H9 (cell line): Measurements from ENCODE around the gene RABEP1. TPM values are rescaled to one million over a fixed set of nuclear protein-coding genes. Genes with fewer than 3 reads are reported as not detected.

ENCODE experiments used
- DNase-seq: peaks from one replicate; pipeline ENCODE4 v3.0.0-alpha.2; 2017
- H2AFZ ChIP-seq: one replicate; pipeline ENCODE4 v1.6.1; 2013; ENCODE audit warnings: mild to moderate bottlenecking, low read length, control low read depth, moderate library complexity
- H2AK5ac ChIP-seq: 2 replicates; pipeline ENCODE4 v1.6.1; 2013; ENCODE audit warnings: low read length, control low read depth, mixed read lengths; ENCODE audit not compliant: insufficient read length
- H2BK120ac ChIP-seq: one replicate; pipeline ENCODE4 v1.6.1; 2013; ENCODE audit warnings: low read depth, mild to moderate bottlenecking, low read length, control low read depth, inconsistent platforms; ENCODE audit not compliant: poor library complexity, severe bottlenecking
- H2BK12ac ChIP-seq: 2 replicates; pipeline ENCODE4 v1.6.1; 2013; ENCODE audit warnings: low read length, control low read depth, mixed read lengths, low read depth; ENCODE audit not compliant: insufficient read length
- H2BK15ac ChIP-seq: 2 replicates; pipeline ENCODE4 v1.6.1; 2013; ENCODE audit warnings: low read depth, low read length, control low read depth
- H2BK20ac ChIP-seq: one replicate; pipeline ENCODE4 v1.6.1; 2013; ENCODE audit warnings: low read depth, mild to moderate bottlenecking, low read length, control low read depth, inconsistent platforms; ENCODE audit not compliant: poor library complexity, severe bottlenecking
- H2BK5ac ChIP-seq: 2 replicates; pipeline ENCODE4 v1.6.1; 2013; ENCODE audit warnings: low read length, control low read depth, mixed read lengths; ENCODE audit not compliant: insufficient read length
- H3K14ac ChIP-seq: 2 replicates; pipeline ENCODE4 v1.6.1; 2013; ENCODE audit warnings: low read length, control low read depth; ENCODE audit not compliant: insufficient read depth
- H3K18ac ChIP-seq: 2 replicates; pipeline ENCODE4 v1.6.1; 2013; ENCODE audit warnings: low read depth, mild to moderate bottlenecking, mixed read lengths, low read length, control low read depth; ENCODE audit not compliant: insufficient read length
- H3K23ac ChIP-seq: 2 replicates; pipeline ENCODE4 v1.6.1; 2013; ENCODE audit warnings: low read length, control low read depth, mixed read lengths, low read depth; ENCODE audit not compliant: insufficient read length
- H3K23me2 ChIP-seq: 2 replicates; pipeline ENCODE4 v1.6.1; 2013; ENCODE audit warnings: low read depth, mild to moderate bottlenecking, mixed read lengths, low read length, control low read depth; ENCODE audit not compliant: insufficient read length, poor library complexity, severe bottlenecking
- H3K27ac ChIP-seq: 2 replicates; pipeline ENCODE4 v1.5.1; 2013; ENCODE audit warnings: low read length, control low read depth, mixed read lengths, low read depth; ENCODE audit not compliant: insufficient read length
- H3K27me3 ChIP-seq: 2 replicates; pipeline ENCODE4 v1.6.1; 2013; ENCODE audit warnings: low read length, control low read depth, inconsistent platforms; ENCODE audit not compliant: insufficient read depth
- H3K4ac ChIP-seq: 2 replicates; pipeline ENCODE4 v1.6.1; 2013; ENCODE audit warnings: low read depth, mild to moderate bottlenecking, control low read depth, inconsistent platforms, low read length, moderate library complexity
- H3K4me1 ChIP-seq: 2 replicates; pipeline ENCODE4 v1.6.1; 2013; ENCODE audit warnings: low read length, control low read depth, inconsistent platforms; ENCODE audit not compliant: insufficient read depth
- H3K4me2 ChIP-seq: 2 replicates; pipeline ENCODE4 v1.6.1; 2013; ENCODE audit warnings: low read length, control low read depth, mixed read lengths; ENCODE audit not compliant: insufficient read length, insufficient read depth
- H3K56ac ChIP-seq: 2 replicates; pipeline ENCODE4 v1.6.1; 2013; ENCODE audit warnings: low read depth, mild to moderate bottlenecking, mixed read lengths, low read length, control low read depth; ENCODE audit not compliant: insufficient read length
- H3K79me1 ChIP-seq: 2 replicates; pipeline ENCODE4 v1.6.1; 2013; ENCODE audit warnings: low read depth, mild to moderate bottlenecking, moderate library complexity, low read length, control low read depth, inconsistent platforms; ENCODE audit not compliant: insufficient read depth, poor library complexity, severe bottlenecking
- H3K79me2 ChIP-seq: 2 replicates; pipeline ENCODE4 v1.6.1; 2013; ENCODE audit warnings: low read length, control low read depth, inconsistent platforms; ENCODE audit not compliant: insufficient read depth
- H3K9ac ChIP-seq: 2 replicates; pipeline ENCODE4 v1.6.1; 2013; ENCODE audit warnings: low read length, control low read depth, mixed read lengths; ENCODE audit not compliant: insufficient read length; ENCODE audit errors: extremely low read depth
- H3K9me3 ChIP-seq: one replicate; pipeline ENCODE4 v1.6.1; 2013; ENCODE audit warnings: low read depth, low read length, inconsistent platforms; ENCODE audit not compliant: control insufficient read depth
- H3T11ph ChIP-seq: one replicate; pipeline ENCODE4 v1.6.1; 2013; ENCODE audit warnings: mild to moderate bottlenecking, low read length, control low read depth, inconsistent platforms
- H4K20me1 ChIP-seq: one replicate; pipeline ENCODE4 v1.6.1; 2013; ENCODE audit not compliant: control insufficient read depth, insufficient read length, insufficient read depth
- H4K5ac ChIP-seq: 2 replicates; pipeline ENCODE4 v1.6.1; 2013; ENCODE audit warnings: low read depth, mild to moderate bottlenecking, mixed read lengths, low read length, control low read depth; ENCODE audit not compliant: insufficient read length
- H4K8ac ChIP-seq: replicated peaks from 2 replicates; pipeline ENCODE4 v1.6.1; 2013; ENCODE audit warnings: low read length, control low read depth, mixed read lengths, low read depth; ENCODE audit not compliant: insufficient read length
- H4K91ac ChIP-seq: 2 replicates; pipeline ENCODE4 v1.6.1; 2013; ENCODE audit warnings: low read depth, mild to moderate bottlenecking, moderate library complexity, mixed read lengths, low read length, control low read depth; ENCODE audit not compliant: insufficient read length
- H3K27ac Mint-ChIP-seq, 3 experiments: 2 replicates in 2 of 3; 3 replicates in 1 of 3; pipeline ENCODE4 v1.8.0; 2020 to 2021; ENCODE audit warnings: mixed read lengths in 3 of 3, mild to moderate bottlenecking in 1 of 3, moderate library complexity in 1 of 3
- H3K27me3 Mint-ChIP-seq: 2 replicates; pipeline ENCODE4 v1.8.0; 2021; ENCODE audit warnings: low read depth, mild to moderate bottlenecking, moderate library complexity, mixed read lengths
- H3K36me3 Mint-ChIP-seq, 3 experiments: 2 replicates in 2 of 3; 3 replicates in 1 of 3; pipeline ENCODE4 v1.8.0; 2020 to 2021; ENCODE audit warnings: low read depth in 3 of 3, mixed read lengths in 3 of 3; ENCODE audit not compliant: insufficient read depth in 1 of 3
- H3K4me1 Mint-ChIP-seq, 2 experiments: 2 replicates each; pipeline ENCODE4 v1.8.0; 2020; ENCODE audit warnings: mixed read lengths in 2 of 2
- H3K4me3 Mint-ChIP-seq, 2 experiments: 2 replicates in 1 of 2; 3 replicates in 1 of 2; pipeline ENCODE4 v1.8.0; 2020 to 2021; ENCODE audit warnings: mild to moderate bottlenecking in 2 of 2, mixed read lengths in 2 of 2, moderate library complexity in 1 of 2
- H3K9me3 Mint-ChIP-seq, 2 experiments: 2 replicates in 1 of 2; 3 replicates in 1 of 2; pipeline ENCODE4 v1.8.0; 2020; ENCODE audit warnings: mild to moderate bottlenecking in 2 of 2, mixed read lengths in 2 of 2, moderate library complexity in 1 of 2
- WGBS: extraction: QIAGEN DNeasy Blood & Tissue Kit; methylation state at CpG from one replicate; pipeline ENCODE4 v1.1.7; 2013; ENCODE audit warnings: missing lambda C conversion rate, low lambda C conversion rate, mixed read lengths; ENCODE audit not compliant: insufficient read length; ENCODE audit errors: extremely low coverage; 5-methylcytosine and 5-hydroxymethylcytosine counted together
- total RNA-seq: library from RNA; stranded (reverse); gene quantifications from 2 replicates; pipeline ENCODE4 v1.2.1, GENCODE V29; 2021
- TF ChIP-seq, protein P1 (sequence below): fragments of 200-600 bp; sonication (generic); conservative IDR thresholded peaks from 3 replicates; pipeline ENCODE4 v1.8.0; 2021; ENCODE audit warnings: antibody characterized with exemption, mild to moderate bottlenecking

The RABEP1 gene
- total RNA-seq, 1 experiment from 2014 or later = 46.9 TPM

DNA sequence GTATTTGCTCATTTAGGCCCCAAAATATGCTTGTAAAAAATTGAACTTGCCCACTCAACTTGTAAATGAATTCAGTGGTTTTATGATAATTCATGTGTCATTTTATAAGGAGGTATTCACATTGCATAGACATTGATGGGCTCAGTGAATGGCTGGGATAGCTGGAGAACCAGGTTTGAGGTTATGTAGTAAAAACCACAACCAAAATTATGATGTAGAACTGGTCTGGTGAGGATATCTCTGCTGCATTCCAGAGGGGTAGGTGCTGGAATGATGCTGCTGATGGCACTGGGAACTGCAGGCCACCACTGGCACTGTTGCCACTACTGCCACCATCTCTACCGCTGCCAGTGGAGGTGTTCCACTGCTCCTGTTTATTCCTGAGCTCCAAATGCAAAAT, 21.5 kb upstream of the RABEP1 start:
- no peaks in the 10 kb centered on the region for H3K4me1 Mint-ChIP-seq
- WGBS = no CpG with 5 or more reads among the region's 1 CpG

More for the DNA sequence above, 21.5 kb upstream of the RABEP1 start:
- H3K56ac ChIP-seq = no peak overlapping the region
- DNase-seq = no peak
- no peak overlapping the region for H3K4me3 Mint-ChIP-seq
- no peak overlapping the region for H3K27ac ChIP-seq
- no peak overlapping the region for H3K9ac ChIP-seq
- no peak overlapping the region for H2BK20ac ChIP-seq
- no peaks in the 10 kb centered on the region; the same call in 1 of the 2 replicates for H3K27me3 Mint-ChIP-seq
- no peaks in the 10 kb centered on the region for H3K27me3 ChIP-seq
- H3K4ac ChIP-seq = no peak overlapping the region
- no peaks in the 10 kb centered on the region for H3K9me3 Mint-ChIP-seq
- no peaks in the 10 kb centered on the region for H3K4me1 ChIP-seq
- H3K18ac ChIP-seq = no peak overlapping the region
- H2AFZ ChIP-seq = no peak overlapping the region
- no peak overlapping the region for H2AK5ac ChIP-seq
- H3T11ph ChIP-seq = no peak overlapping the region
- no peak overlapping the region for H4K5ac ChIP-seq
- no peak overlapping the region for H2BK5ac ChIP-seq
- no peak overlapping the region for H2BK120ac ChIP-seq
- H4K91ac ChIP-seq = no peak overlapping the region
- no peak overlapping the region for H3K4me2 ChIP-seq
- no peaks in the 10 kb centered on the region for H3K9me3 ChIP-seq
- H3K23me2 ChIP-seq = no peaks in the 10 kb centered on the region
- no peak overlapping the region for H2BK15ac ChIP-seq
- H3K79me2 ChIP-seq = no peaks in the 10 kb centered on the region
- no peak overlapping the region for H4K8ac ChIP-seq
- no peaks in the 10 kb centered on the region for H4K20me1 ChIP-seq
- H3K27ac Mint-ChIP-seq = no peak overlapping the region
- no peaks in the 10 kb centered on the region for H3K36me3 Mint-ChIP-seq
- H3K79me1 ChIP-seq = no peaks in the 10 kb centered on the region
- no peak overlapping the region for H2BK12ac ChIP-seq
- H3K14ac ChIP-seq = no peak overlapping the region
- H3K23ac ChIP-seq = no peak overlapping the region
- TF ChIP-seq, protein P1, sequence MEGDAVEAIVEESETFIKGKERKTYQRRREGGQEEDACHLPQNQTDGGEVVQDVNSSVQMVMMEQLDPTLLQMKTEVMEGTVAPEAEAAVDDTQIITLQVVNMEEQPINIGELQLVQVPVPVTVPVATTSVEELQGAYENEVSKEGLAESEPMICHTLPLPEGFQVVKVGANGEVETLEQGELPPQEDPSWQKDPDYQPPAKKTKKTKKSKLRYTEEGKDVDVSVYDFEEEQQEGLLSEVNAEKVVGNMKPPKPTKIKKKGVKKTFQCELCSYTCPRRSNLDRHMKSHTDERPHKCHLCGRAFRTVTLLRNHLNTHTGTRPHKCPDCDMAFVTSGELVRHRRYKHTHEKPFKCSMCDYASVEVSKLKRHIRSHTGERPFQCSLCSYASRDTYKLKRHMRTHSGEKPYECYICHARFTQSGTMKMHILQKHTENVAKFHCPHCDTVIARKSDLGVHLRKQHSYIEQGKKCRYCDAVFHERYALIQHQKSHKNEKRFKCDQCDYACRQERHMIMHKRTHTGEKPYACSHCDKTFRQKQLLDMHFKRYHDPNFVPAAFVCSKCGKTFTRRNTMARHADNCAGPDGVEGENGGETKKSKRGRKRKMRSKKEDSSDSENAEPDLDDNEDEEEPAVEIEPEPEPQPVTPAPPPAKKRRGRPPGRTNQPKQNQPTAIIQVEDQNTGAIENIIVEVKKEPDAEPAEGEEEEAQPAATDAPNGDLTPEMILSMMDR = no peak
